ENCODE measurements around the gene CREG1.
A peak's percentile ranks its signal among the peaks of the same experiment; 100 is the strongest.
"Not testable (repeated sequence)": the region's sequence is repeated elsewhere in the genome, so short reads cannot be mapped to it uniquely, and the experiment has no call there.

CREG1 gene

DNA sequence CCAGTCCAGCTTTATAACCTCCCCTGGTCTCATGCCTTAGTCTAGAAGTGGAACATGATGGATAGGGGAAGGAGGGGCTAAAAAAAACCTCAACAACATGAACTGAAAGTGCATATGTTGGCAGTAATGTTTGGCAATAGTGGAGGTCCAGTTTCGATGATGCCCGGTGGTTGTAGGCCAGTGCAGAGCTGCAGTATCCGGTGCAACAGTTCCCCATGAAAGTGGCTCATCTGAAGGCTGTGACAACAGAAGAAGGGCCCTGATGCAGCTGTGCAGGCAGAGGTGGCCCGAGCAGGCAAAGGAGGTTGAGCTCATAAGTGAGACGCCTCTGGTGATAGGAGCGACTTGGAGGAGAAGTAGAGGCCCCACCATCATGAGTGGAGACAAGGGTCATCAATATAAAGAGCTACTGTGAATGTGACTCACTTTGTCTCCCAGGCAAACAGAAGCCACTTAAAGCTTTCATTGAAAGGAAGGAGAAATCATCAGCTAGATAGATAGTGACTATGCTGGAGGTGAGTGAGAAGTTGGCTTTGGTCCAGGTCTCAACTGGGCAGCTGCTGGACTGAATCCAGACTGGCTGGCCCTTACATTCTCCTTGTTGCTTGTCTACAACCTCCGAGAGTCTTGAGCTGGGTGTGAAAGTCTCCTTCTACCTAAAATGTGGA is 10.2 kb upstream of the CREG1 start:
- no peak for DNase-seq

GRCh38 chr1:167562702-167563101 is 9.1 kb upstream of the CREG1 start:
- DNase-seq: no peak

- no peak for DNase-seq
Observed at GRCh38 chr1:167561753-167562152, 8.2 kb upstream of the CREG1 start.

DNA sequence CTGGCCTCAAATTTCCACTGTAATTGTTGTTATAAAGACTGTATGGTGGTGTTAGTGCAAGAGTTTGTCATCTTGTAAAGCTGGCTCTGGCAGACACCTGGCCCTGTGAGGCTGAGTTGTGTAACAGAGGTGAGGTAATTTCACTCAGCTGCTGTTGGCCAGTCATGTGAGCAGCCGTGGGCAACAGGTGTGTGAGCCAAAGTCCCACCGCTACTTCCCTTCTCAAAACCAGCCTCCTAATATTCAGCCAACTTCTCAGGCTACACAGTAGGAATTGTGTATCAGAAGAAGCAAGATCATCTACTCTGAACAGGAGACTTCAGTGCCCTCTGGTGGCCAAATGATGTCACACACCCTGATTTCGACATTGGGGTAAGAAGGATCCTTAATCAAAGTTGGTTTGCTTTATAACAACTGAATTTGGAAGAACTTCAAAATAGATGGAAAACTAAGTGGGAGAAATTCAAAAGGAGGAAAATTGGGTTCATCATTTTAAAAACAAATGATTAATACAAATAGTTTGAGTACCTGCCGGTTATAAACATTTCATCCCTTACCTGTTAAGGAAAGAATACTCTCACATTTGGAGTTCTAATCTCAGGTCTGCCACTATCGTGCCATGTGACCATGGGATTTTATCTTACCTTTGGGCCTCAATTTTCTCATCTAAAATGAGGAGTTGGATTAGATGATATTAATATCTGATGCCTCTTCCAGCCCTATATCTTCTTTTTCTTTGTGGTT is 2.6 kb upstream of the CREG1 start:
- DNase-seq: peak; percentile 47

DNA sequence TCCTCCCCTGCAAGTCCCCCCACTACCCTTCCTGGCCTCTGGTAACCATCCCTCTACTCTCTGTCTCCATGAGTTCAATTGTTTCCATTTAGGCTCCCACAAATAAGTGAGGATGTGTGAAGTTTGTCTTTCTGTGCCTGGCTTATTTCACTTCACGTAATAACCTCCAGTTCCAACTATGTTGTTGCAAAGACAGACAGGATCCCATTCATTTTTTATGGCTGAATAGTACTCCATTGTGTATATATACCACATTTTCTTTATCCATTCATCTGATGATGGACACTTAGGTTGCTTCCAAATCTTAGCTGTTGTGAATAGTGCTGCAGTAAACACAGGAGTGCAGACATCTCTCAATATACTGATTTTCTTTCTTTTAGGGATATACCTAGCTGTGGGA is 1.5 kb upstream of the CREG1 start:
- DNase-seq: not testable (repeated sequence)

DNA sequence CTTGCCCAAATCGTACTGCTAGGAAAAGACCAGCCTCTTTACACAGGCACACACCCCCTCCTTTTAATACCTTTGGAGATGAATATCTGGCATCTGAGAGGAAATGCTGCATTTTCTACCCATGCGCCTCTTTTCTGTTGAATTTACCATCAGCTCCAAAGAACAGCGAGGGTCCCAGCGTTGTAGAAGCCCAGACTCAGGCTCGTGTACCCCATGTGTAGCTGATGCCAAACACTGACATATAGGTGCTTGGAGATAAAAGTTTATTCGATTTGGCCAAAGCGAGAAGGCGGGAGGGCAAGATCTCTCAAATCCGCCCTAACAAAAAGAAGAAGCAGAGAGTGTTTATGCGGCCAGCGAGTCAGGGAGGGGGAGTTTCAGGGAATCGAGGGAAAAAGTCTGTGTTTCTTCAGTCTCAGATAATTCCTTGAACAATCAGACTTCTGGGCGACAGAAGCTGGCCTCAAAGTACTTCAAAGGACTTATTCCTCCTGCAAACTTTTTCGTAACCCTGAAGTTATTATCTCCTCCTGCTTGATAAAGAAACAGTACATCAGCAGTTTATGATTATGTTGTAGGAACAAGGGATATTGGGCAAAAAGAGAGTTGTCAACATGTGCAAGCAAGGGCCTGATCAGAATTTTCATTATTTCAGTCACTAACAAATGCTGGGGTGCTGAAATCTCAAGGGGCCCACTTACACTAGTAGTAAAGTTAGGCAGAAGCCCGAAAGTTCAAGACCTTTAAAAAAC is 642 bp upstream of the CREG1 start:
- no peak for DNase-seq

DNA sequence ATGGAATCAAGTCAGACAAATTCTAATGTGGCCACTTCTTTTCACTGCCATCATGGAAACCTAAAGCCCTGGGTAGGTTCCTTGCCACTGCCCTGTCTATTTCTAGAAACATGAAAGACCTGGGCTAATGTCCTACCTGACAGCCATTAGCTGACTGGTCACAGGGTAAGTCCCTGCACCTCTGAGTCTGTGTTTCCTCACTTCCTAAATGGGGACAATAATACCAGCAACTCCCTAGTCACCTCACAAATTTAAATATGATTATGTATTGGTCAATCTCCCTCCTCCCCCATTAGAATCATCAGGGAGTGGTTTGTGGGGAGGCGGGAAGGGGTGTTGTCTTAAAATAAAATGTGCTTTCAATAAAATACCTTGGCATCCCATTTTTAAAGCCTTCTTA is 2.2 kb downstream of the CREG1 start:
- no peak for DNase-seq

GRCh38 chr1:167548059-167548932 is 5.3 kb downstream of the CREG1 start:
- DNase-seq: no peak

DNA sequence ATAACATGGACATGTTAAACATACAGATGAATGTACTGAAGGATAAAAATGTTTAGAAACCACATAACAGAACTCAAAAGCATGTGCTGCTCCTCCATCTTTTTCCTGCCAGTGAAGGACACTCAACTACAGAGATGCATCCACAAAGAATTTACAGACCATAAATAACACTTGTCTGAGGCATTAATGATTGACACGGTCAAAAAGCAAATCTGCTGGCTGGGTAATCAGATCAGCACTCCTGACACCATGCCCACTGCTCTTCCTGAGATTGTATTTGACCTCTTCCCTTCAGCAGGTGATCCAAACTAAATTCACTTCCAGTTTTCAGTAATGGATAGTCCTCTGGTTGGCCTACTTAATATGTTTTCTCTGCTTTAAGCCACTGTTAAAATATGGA is 6.6 kb downstream of the CREG1 start:
- DNase-seq: no peak

- no peak for DNase-seq
Observed at GRCh38 chr1:167545349-167545748, 8.2 kb downstream of the CREG1 start.

- no peak for DNase-seq
Observed at GRCh38 chr1:167544447-167545093, 9.0 kb downstream of the CREG1 start.

DNA sequence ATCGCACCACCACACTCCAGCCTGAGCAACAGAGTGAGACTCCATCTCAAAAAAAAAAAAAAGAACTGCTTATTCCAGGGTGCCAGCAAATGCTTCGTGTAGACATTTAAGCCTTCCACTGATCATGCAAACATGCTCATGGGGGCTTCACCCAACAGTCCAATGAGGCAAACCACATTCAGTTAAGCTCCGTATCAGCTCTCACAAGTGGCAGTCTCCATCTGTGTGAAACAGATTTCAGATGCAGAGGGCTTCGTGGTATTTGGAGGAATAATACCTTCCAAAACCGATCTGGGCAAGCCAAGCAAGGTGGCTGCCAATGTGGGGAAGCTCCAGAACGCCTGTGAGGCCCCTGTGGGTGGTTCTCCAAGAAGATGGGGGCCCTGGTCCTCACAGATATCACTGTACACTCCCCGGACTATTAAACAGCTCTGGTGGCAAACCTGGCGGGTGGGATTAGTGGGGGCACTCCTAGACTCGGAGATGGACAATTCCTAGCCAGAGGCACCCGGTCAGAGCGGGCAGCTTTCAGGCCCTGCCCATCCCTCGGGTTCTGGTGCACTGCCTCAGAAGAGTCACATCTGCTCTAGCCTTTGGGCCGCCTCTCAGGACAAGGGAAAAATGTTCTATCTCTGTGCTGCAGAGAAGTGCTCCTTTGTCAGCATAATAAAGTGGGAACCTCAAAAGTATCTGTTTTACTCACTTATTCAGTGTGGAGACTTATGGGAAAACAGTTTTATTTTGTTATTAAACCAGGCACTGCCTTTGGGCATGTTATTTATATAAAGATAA is 10.2 kb downstream of the CREG1 start:
- no peak for DNase-seq

GRCh38 chr1:167542109-167543032 is 11.2 kb downstream of the CREG1 start:
- DNase-seq: no peak

GRCh38 chr1:167541610-167542009 is 12.0 kb downstream of the CREG1 start:
- no peak for DNase-seq

DNA sequence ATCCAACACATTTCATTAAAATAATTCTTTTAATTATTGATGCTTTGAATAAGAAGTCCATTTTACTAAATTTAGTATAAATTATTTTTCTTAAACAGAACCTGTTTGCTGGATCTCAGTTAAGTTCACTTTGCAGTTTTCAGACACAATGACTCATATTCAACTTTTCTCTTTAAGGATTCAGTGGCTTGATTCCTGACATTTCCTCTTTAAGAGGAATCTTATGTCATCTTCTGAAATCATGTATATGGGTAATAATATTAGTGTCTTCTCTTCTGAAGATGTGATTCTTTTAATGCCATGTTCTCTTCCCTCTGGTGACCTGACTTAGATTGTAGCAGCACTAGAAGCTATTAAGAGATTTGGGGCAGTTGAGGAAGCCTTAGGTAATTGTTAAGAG is 12.6 kb downstream of the CREG1 start:
- no peak for DNase-seq

- DNase-seq: no peak
Observed at GRCh38 chr1:167538657-167539056, 14.9 kb downstream of the CREG1 start.

DNA sequence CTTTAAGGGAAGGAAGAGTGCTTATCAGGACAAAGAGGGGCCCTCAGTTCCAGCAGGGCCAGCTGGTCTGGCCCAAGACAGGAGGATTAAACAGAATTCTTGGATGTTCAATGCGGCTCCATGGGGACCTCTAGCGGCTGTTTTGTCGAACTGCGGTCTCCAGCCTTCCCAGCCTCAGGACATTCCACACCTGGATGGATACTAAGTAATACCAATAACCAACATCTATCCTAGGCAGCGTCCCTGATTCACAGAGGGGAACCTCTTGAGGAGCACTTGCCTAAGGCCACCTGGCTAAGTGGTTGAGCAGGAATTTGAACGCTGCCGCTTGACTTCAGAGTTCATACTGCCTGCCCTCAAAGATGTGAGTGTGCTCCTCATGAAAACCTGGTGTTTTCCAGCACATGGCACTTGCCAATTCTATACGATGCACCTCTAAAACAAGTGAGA is 19.7 kb downstream of the CREG1 start:
- peak; percentile 63 for DNase-seq

- no peak for DNase-seq
Observed at GRCh38 chr1:167532964-167533824, 20.4 kb downstream of the CREG1 start.

GRCh38 chr1:167532375-167532774 is 21.2 kb downstream of the CREG1 start:
- no peak for DNase-seq
